ENCODE results near the gene MAP2K5.

Gene MAP2K5

GRCh38 chr15:67542420-67543347 lies at the start of gene MAP2K5:
TSS of gene MAP2K5 (plus strand) at chr15:67542703. CDS start at chr15:67543336, 633 bp downstream.
- DNase-seq (ENCODE audit: low spot score), result peak; percentile 90

GRCh38 chr15:67495585-67495984 lies 46.9 kb upstream of the MAP2K5 start:
- DNase-seq (ENCODE audit: low spot score), result no peak

GRCh38 chr15:67501177-67501835 lies 41.2 kb upstream of the MAP2K5 start:
- DNase-seq (ENCODE audit: low spot score), result no peak

- no peak for DNase-seq (ENCODE audit: low spot score)
Measured at GRCh38 chr15:67501836-67502461, 40.6 kb upstream of the MAP2K5 start.

- no peak for DNase-seq (ENCODE audit: low spot score)
Measured at GRCh38 chr15:67504056-67504455, 38.4 kb upstream of the MAP2K5 start.

GRCh38 chr15:67504796-67505195 lies 37.7 kb upstream of the MAP2K5 start:
- DNase-seq (ENCODE audit: low spot score), result no peak

- no peak for DNase-seq (ENCODE audit: low spot score)
Measured at GRCh38 chr15:67505675-67506572, 36.6 kb upstream of the MAP2K5 start.

GRCh38 chr15:67506775-67507747 lies 35.4 kb upstream of the MAP2K5 start:
- DNase-seq (ENCODE audit: low spot score), result no peak

- DNase-seq (ENCODE audit: low spot score), result no peak
Measured at GRCh38 chr15:67508407-67508806, 34.1 kb upstream of the MAP2K5 start.

- no peak for DNase-seq (ENCODE audit: low spot score)
Measured at GRCh38 chr15:67509918-67510317, 32.6 kb upstream of the MAP2K5 start.

GRCh38 chr15:67510597-67511190 lies 31.8 kb upstream of the MAP2K5 start:
- DNase-seq (ENCODE audit: low spot score), result no peak

GRCh38 chr15:67511606-67512005 lies 30.9 kb upstream of the MAP2K5 start:
- DNase-seq (ENCODE audit: low spot score), result no peak

- DNase-seq (ENCODE audit: low spot score), result no peak
Measured at GRCh38 chr15:67512140-67512539, 30.4 kb upstream of the MAP2K5 start.

GRCh38 chr15:67512933-67513714 lies 29.4 kb upstream of the MAP2K5 start:
- no peak for DNase-seq (ENCODE audit: low spot score)

- no peak for DNase-seq (ENCODE audit: low spot score)
Measured at GRCh38 chr15:67515090-67515489, 27.4 kb upstream of the MAP2K5 start.

- DNase-seq (ENCODE audit: low spot score), result no peak
Measured at GRCh38 chr15:67515557-67515956, 26.9 kb upstream of the MAP2K5 start.

- no peak for DNase-seq (ENCODE audit: low spot score)
Measured at GRCh38 chr15:67520321-67521028, 22.0 kb upstream of the MAP2K5 start.

- peak; percentile 90 for DNase-seq (ENCODE audit: low spot score)
Measured at GRCh38 chr15:67521029-67521782, 21.3 kb upstream of the MAP2K5 start, which contains the start of gene C15orf61. TSS of gene C15orf61 (plus strand) at chr15:67521131. CDS start at chr15:67521249, 118 bp downstream.
